Psoas muscle (tissue), 8 donors: ENCODE data around the gene NELFB. TPM values are rescaled to one million over a fixed set of nuclear protein-coding genes. Genes with fewer than 3 reads are reported as not detected.

Experiments used
- ATAC-seq, 4 donors: fragments of 200-7000 bp; cut with Tn5 transposase; one replicate each; pipeline ENCODE4 v1.9.1; 2020; ENCODE audit warnings: moderate library complexity in 3 of 4, mild to moderate bottlenecking in 2 of 4
- DNase-seq, 2 donors: peaks; one replicate each; pipeline ENCODE4 v3.0.0-alpha.2; 2020
- H3K27ac ChIP-seq: fragments of 200-600 bp; one replicate; pipeline ENCODE4 v1.8.0; 2022
- H3K27me3 ChIP-seq, 3 donors: fragments of 200-600 bp in 1 of 3; one replicate each; pipeline versions ENCODE4 v1.6.1 to v1.8.0; 2013 to 2022; ENCODE audit warnings: low read length in 2 of 3, mild to moderate bottlenecking in 2 of 3, moderate library complexity in 1 of 3; ENCODE audit not compliant: insufficient read depth in 3 of 3
- H3K36me3 ChIP-seq, 2 donors: fragments of 200-600 bp in 1 of 2; one replicate each; pipeline versions ENCODE4 v1.6.1 to v1.8.0; 2013 to 2022; ENCODE audit warnings: low read depth in 1 of 2, mild to moderate bottlenecking in 1 of 2, moderate library complexity in 1 of 2; ENCODE audit not compliant: insufficient read depth in 1 of 2
- H3K4me1 ChIP-seq: fragments of 200-600 bp; one replicate; pipeline ENCODE4 v1.8.0; 2022
- H3K4me3 ChIP-seq: fragments of 200-600 bp; one replicate; pipeline ENCODE4 v1.8.0; 2022; ENCODE audit warnings: mild to moderate bottlenecking
- H3K9me3 ChIP-seq: fragments of 200-600 bp; one replicate; pipeline ENCODE4 v1.8.0; 2022
- WGBS, 3 donors: extraction: QIAGEN DNeasy Blood & Tissue Kit; methylation state at CpG; one replicate each; pipeline versions ENCODE4 v1.1.6 to v1.1.7; 2013; 5-methylcytosine and 5-hydroxymethylcytosine counted together
- intact Hi-C, 2 donors: fragments of 100-400 bp; cut with DNase I; formaldehyde crosslinking; loops; one replicate each; pipeline versions ENCODE4 v1.11.0 to v1.14.2; 2022
- polyA plus RNA-seq, 3 donors: library from polyadenylated mRNA; stranded (reverse); fragments of 200-250 nt; gene quantifications; one replicate each; pipeline ENCODE4 v1.2.3, GENCODE V29; 2013
- total RNA-seq, 4 donors: library from RNA; stranded (reverse); fragmentation: NEBNext Ultra II Directional in 2 of 4; extraction: Animal tissue kit (Norgen Biotek cat#: 25700) in 2 of 4; gene quantifications; one replicate each; pipeline versions ENCODE4 v1.2.1 to v1.2.4, GENCODE V29; 2021 to 2023
- TF ChIP-seq, protein P1 (sequence below): fragments of 200-600 bp; IDR thresholded peaks from one replicate; pipeline ENCODE4 v1.8.0; 2022; ENCODE audit warnings: antibody characterized with exemption
- donor health status: healthy with polysubstance abuse.
- donor health status: DM: no; HTN: no; CAD: no; lungs with moderate emphysema.
- donor health status: Bipolar disorder and iron deficiency.
- donor health status: healthy.
- donor health status: DM: yes; HTN: yes; CAD: no.
- donor health status: DM: no; HTN: no; CAD: no.
- donor health status: DM: no; HTN: no; CAD: no.
- donor health status: DM: yes; HTN: yes; CAD: no.

Gene NELFB
- total and polyA plus RNA-seq, 7 donors, result 39.1 to 74.3 (median 43.8) TPM

DNA sequence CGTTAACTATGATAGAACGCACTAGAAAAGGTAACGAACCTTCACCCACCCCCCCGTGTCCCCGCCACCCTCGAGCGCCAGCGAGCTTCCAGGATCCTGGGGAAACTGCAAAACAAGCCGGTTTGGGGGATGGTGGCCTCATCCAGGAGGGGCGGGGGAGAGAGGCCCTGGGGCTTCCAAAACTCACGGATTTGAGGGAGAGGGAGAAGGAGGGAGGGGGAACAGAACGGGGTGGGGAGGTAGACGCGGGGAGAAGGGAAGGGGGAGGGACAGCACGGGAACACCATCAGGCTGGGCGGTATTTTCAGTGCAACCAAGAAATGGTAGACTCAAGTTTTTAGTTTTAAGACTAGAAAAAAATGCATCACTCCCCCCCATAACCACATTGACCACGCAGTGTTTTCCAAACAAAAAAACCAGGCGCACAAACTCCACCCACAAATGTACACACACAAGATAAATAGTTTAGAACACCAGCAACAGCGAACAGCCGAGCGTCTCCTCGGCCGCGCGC lies 45.5 kb downstream of the NELFB start:
- intact Hi-C loops, result no loop called here
- TF ChIP-seq, protein P1, sequence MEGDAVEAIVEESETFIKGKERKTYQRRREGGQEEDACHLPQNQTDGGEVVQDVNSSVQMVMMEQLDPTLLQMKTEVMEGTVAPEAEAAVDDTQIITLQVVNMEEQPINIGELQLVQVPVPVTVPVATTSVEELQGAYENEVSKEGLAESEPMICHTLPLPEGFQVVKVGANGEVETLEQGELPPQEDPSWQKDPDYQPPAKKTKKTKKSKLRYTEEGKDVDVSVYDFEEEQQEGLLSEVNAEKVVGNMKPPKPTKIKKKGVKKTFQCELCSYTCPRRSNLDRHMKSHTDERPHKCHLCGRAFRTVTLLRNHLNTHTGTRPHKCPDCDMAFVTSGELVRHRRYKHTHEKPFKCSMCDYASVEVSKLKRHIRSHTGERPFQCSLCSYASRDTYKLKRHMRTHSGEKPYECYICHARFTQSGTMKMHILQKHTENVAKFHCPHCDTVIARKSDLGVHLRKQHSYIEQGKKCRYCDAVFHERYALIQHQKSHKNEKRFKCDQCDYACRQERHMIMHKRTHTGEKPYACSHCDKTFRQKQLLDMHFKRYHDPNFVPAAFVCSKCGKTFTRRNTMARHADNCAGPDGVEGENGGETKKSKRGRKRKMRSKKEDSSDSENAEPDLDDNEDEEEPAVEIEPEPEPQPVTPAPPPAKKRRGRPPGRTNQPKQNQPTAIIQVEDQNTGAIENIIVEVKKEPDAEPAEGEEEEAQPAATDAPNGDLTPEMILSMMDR, result no peak
- Histone ChIP-seq H3K9me3 (no peaks in the 10 kb centered on the region), H3K27ac (no peak overlapping the region), H3K27me3 (peaks cover 0 to 68% (median 24%) of the 10 kb centered on the region in 3 donors), H3K4me3 (peak overlapping the region; percentile 66), H3K36me3 (no peaks in the 10 kb centered on the region), H3K4me1 (peaks cover 21% of the 10 kb centered on the region)
- no peak for ATAC-seq
- no peak for DNase-seq
- WGBS, 3 donors, result 6 to 7% (median 6%) methylated on average over 24 to 25 of the region's 25 CpGs

DNA sequence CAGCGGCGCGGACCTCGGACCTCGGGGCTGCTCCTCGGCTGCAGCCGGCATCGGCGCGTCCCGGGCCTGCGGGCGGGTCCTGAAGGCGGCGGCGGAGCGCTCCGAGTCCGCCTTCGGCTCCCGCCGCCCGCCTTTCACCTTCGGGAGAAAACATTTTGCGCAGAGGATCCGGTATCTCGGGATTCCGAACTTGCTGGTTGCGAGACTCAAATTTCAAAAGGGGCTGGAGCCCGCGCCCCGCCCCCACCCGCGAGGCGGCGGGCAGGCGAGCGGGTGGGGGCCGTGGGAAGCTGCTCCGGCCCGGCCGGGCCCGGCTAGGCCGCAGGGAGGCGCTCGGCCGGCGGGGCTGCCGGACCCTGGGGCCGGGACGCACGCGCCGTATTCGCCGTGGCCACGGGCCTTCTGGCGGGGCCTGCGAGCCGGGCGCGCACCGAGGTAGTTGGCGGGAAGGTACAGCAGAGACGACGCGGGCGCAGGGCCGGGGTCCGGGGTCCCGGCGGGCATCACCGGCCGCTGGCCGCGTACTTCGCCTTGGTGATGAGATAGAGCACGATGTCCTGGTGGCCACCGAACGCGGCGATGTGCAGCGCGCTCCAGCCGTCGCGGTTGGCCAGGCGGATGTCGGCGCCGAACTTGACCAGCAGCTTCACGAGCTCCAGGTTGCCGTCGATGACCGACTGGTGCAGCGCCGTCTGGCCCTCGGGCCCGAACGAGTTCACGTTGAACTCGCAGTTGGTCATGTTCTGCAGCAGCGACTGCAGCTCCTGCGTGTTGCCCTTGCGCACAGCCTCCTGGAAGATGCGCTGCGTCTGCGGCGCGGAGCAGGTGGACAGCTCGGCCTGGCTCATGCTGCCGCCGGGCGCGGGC lies 46.2 kb downstream of the NELFB start:
- WGBS, 3 donors, result 0 to 1% (median 1%) methylated on average over 97 to 115 of the region's 115 CpGs
- Histone ChIP-seq H3K27ac (peak overlapping the region; percentile 36), H3K9me3 (no peaks in the 10 kb centered on the region), H3K36me3 (no peaks in the 10 kb centered on the region), H3K27me3 (peaks cover 0 to 68% (median 20%) of the 10 kb centered on the region in 3 donors), H3K4me1 (peaks cover 28% of the 10 kb centered on the region), H3K4me3 (peak overlapping the region; percentile 66)
- intact Hi-C loops, result no loop called here
- ATAC-seq, result no peak
- peak; percentile 29 to 58 for DNase-seq
- TF ChIP-seq, protein P1, result peak; percentile 24

DNA sequence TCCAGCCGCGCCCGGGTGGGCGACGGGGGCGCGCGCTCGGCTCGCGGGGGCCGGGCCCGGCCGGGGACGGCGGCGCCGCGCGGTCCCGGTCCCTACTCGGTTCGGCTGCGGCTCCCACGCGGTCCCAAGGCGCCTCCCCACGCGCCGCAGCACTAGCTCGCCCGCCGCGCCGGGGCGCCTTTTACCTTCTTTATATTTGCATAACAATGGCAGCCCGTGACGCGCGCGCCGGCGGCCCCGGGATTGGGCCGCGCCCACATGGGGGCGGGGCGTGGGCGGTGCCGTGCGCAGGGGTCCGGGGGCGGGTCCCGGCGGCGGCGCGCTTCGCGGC lies 47.0 kb downstream of the NELFB start, which contains the start of gene NRARP:
Gene NRARP (minus strand): TSS at position 154 of the 331 bp plus-strand sequence. CDS start 343 bp downstream, outside the sequence.
- Histone ChIP-seq H3K4me3 (peak within 1 kb of the TSS; percentile 66), H3K4me1 (peaks cover 33% of the 10 kb centered on the region), H3K9me3 (no peaks in the 10 kb centered on the region), H3K27me3 (peaks cover 0 to 68% (median 13%) of the 10 kb centered on the region in 3 donors), H3K36me3 (no peaks in the 10 kb centered on the region), H3K27ac (peak within 1 kb of the TSS; percentile 69)
- ATAC-seq (peak; percentile 47 to 74 (median 60)), DNase-seq (peak; percentile 84 to 86)
- TF ChIP-seq, protein P1, result no peak
- intact Hi-C loops, result no loop called here
- 0 to 1% (median 1%) methylated on average over 14 to 60 of the region's 60 CpGs for WGBS, 3 donors

- ATAC-seq (peak; percentile 15 to 28 (median 21)), DNase-seq (peak; percentile 14 to 47)
- Histone ChIP-seq H3K4me1 (peaks cover 33% of the 10 kb centered on the region), H3K27me3 (peaks cover 0 to 68% (median 16%) of the 10 kb centered on the region in 3 donors), H3K9me3 (no peaks in the 10 kb centered on the region), H3K4me3 (peak overlapping the region; percentile 62), H3K27ac (peak overlapping the region; percentile 69), H3K36me3 (no peaks in the 10 kb centered on the region)
- intact Hi-C loops, result no loop called here
- WGBS, 3 donors, result 17 to 27% (median 23%) methylated on average over 40 to 78 of the region's 78 CpGs
- TF ChIP-seq, protein P1, result peak; percentile 57
Measured at GRCh38 chr9:137302449-137303150, 47.5 kb downstream of the NELFB start.
